ENCODE data around the gene LHPP.

Gene LHPP

DNA sequence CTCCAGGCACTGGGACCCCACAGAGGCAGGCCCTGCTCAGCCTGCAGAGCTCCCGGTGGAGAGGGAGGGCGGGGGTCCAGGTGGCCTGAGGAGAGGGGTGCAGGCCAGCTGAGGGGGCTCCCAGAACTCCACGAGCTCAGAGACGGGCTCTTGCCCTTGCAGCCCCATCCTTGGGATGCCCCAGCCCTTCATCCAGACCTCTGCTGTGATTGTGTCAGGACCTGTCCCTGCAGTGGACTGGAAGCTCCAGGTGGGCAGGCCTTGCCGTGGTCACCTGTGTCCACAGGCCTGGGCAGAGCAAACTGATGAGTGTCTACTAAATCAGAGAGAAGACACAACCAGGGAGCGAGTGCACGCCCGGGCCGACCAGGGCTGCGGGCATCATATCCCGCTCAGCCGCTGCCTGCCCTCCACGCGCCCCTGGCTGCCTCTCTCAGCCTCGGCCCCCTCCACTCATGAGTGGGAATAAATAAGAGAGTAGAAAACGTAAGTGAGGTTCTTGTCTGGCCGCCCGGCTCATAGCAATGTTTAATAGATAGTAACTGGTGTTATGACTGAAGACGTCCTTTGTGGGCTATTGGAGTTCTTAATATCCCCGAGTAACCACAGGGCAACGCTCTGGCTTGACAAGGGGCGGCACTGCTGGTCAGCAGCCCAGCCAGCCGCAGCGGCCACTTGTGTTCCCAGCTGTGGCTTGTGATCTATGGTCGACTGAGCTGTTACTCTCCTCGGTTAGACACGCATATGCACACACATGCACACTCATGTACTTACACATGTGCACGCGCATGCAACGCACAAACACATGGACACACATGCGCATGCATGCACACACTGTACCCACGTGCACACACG lies 105.6 kb downstream of the LHPP start:
- no peak for TF ChIP-seq CTCF (IDR thresholded peaks at IDR 0.05; ENCODE audit: low read depth, low read length)
- TF ChIP-seq, protein P1, sequence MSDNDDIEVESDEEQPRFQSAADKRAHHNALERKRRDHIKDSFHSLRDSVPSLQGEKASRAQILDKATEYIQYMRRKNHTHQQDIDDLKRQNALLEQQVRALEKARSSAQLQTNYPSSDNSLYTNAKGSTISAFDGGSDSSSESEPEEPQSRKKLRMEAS (IDR thresholded peaks at IDR 0.05; ENCODE audit: low read depth, low read length), result no peak
- H3K4me3 ChIP-seq (ENCODE audit: low read depth, low read length), result no peak overlapping the region

GRCh38 chr10:124568339-124568738 lies 106.7 kb downstream of the LHPP start:
- no peak overlapping the region for H3K4me3 ChIP-seq (ENCODE audit: low read depth, low read length)
- no peak for DNase-seq (ENCODE audit: low read depth)
- TF ChIP-seq, protein P1 (IDR thresholded peaks at IDR 0.05; ENCODE audit: low read depth, low read length), result no peak
- TF ChIP-seq MYC (IDR thresholded peaks at IDR 0.05; ENCODE audit: low read depth, low read length) (no peak), POLR2A (IDR thresholded peaks at IDR 0.05; ENCODE audit: extremely low read depth, insufficient read length) (no peak), CTCF (IDR thresholded peaks at IDR 0.05; ENCODE audit: low read depth, low read length) (no peak)

More for the DNA sequence above, 105.6 kb downstream of the LHPP start:
- DNase-seq (ENCODE audit: low read depth), result no peak

DNA sequence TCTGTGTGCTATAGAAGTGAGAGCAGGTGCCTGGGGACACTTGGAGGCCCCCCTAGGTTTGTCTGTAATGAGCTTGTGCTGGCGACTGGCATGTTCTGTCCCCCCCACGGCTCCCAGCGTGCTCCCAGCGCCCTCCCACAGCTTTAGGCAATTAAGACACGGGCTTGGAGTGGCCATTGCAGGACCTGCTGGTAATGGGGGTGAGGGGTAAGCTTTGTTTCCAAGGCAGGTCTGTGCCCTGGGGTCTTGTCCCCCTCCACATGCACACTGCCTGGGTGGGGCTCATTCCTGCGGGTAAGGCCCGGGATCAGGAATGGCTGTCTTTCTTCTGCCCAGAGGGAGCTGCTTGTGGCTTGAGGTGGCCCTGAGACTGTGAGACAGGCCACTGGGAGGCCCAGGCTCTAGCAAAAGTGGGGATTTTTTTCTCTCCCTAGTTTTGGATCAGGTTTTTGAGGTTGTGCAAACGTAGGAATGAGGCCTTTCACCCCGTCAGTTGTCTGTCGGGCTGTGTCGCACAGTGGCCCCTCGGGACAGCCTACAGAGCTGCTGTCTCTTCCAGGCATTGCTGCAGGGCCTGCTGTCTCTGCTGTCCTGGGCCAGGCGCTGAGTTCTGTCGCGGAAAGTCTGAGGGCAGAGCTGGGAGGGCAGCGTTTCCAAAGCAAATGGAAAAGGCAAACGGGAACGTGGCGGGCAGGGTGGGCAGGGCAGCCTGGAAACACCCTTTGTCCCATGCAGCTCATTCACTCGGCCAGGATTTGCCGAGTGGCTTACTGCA lies 107.4 kb downstream of the LHPP start:
- no peak for TF ChIP-seq CTCF (IDR thresholded peaks at IDR 0.05; ENCODE audit: low read depth, low read length)
- no peak for TF ChIP-seq POLR2A (IDR thresholded peaks at IDR 0.05; ENCODE audit: extremely low read depth, insufficient read length)
- no peak for TF ChIP-seq MYC (IDR thresholded peaks at IDR 0.05; ENCODE audit: low read depth, low read length)
- TF ChIP-seq, protein P1 (IDR thresholded peaks at IDR 0.05; ENCODE audit: low read depth, low read length), result no peak
- H3K4me3 ChIP-seq (ENCODE audit: low read depth, low read length), result no peak overlapping the region
- peak; percentile 50 for DNase-seq (ENCODE audit: low read depth)

GRCh38 chr10:124569623-124570470 lies 108.2 kb downstream of the LHPP start:
- TF ChIP-seq CTCF (IDR thresholded peaks at IDR 0.05; ENCODE audit: low read depth, low read length) (no peak), POLR2A (IDR thresholded peaks at IDR 0.05; ENCODE audit: extremely low read depth, insufficient read length) (no peak), MYC (IDR thresholded peaks at IDR 0.05; ENCODE audit: low read depth, low read length) (no peak)
- TF ChIP-seq, protein P1 (IDR thresholded peaks at IDR 0.05; ENCODE audit: low read depth, low read length), result no peak
- no peak overlapping the region for H3K4me3 ChIP-seq (ENCODE audit: low read depth, low read length)
- peak; percentile 60 for DNase-seq (ENCODE audit: low read depth)

DNA sequence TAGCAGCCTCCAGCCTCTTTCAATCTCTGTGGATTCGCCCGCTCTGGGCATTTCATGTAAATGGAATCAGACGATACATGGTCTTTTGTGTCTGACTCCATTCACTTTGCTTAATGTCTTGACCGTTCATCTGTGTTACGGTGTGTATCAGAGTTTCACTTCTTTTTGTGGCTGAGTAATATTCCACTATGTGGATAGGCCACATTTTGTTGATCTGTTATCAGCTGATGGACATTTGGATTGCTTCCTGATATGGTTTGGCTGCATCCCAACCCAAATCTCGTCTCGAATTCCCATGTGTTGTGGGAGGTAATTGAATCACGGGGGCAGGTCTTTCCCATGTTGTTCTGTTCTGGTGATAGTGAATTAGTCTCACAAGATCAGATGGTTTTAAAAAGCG lies 109.0 kb downstream of the LHPP start:
- TF ChIP-seq POLR2A (IDR thresholded peaks at IDR 0.05; ENCODE audit: extremely low read depth, insufficient read length) (no peak), CTCF (IDR thresholded peaks at IDR 0.05; ENCODE audit: low read depth, low read length) (no peak), MYC (IDR thresholded peaks at IDR 0.05; ENCODE audit: low read depth, low read length) (no peak)
- TF ChIP-seq, protein P1 (IDR thresholded peaks at IDR 0.05; ENCODE audit: low read depth, low read length), result no peak
- DNase-seq (ENCODE audit: low read depth), result no peak
- H3K4me3 ChIP-seq (ENCODE audit: low read depth, low read length), result no peak overlapping the region

Data from NB4 (cell line).